Caki2 (cell line): ENCODE measurements around the gene FSD2. TPM values are rescaled to one million over a fixed set of nuclear protein-coding genes. Genes with fewer than 3 reads are reported as not detected.
"Not testable (repeated sequence)": the region's sequence is repeated elsewhere in the genome, so short reads cannot be mapped to it uniquely, and the experiment has no call there.

ENCODE experiments used
- DNase-seq: peaks from one replicate; pipeline ENCODE4 v3.0.0-alpha.2; 2015; ENCODE audit warnings: low read depth
- in situ Hi-C: cut with HindIII; loops from 2 replicates; pipeline ENCODE4 v1.10.0; 2016; ENCODE audit warnings: low sequenced_read_pairs, low pct_unique_long_range_greater_than_20kb, mixed read lengths
- total RNA-seq: library from RNA; depleted of rRNA; stranded (reverse); fragments of >200 nt; shearing (Covaris generic); gene quantifications from 2 replicates; pipeline ENCODE4 v1.2.3, GENCODE V29; 2014; ENCODE audit warnings: low replicate concordance

Gene FSD2
- total RNA-seq, 1 experiment from 2014 or later = 0.34 TPM

DNA sequence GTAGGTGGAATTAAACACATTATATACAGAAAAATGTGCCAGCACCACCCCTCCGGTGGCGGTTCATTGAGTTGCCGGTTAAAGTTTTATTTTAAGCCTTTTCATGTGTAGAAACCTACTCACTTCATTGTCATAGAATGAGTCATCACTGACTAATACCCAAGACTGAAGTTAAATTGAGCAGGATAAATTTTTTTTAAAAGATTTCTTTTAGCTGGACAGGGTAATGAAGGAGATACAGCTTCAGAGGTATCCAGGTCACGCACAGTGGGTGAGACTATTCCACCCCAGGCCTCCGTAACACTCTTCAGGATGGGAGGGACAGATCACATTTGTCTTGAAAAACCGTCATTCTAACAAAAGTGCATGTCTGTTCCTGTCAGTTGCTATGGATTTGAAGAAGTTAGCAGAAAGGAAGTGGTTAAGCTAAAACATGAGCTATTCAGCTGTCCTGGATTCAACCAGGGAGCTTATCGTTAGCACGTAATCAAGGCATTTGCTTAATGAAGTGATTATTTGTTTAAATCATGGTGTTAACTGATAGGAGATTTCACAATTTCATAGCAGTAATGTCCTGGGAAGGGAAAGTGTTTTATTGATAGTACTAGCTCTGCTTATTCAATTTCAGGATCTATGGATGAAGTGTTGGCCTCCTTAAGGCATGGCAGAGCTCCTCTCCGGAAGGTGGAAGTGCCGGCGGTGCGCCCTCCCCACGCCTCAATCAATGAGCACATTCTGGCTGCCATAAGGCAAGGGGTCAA, 26.9 kb upstream of the FSD2 start:
- DNase-seq = peak; percentile 92

DNA sequence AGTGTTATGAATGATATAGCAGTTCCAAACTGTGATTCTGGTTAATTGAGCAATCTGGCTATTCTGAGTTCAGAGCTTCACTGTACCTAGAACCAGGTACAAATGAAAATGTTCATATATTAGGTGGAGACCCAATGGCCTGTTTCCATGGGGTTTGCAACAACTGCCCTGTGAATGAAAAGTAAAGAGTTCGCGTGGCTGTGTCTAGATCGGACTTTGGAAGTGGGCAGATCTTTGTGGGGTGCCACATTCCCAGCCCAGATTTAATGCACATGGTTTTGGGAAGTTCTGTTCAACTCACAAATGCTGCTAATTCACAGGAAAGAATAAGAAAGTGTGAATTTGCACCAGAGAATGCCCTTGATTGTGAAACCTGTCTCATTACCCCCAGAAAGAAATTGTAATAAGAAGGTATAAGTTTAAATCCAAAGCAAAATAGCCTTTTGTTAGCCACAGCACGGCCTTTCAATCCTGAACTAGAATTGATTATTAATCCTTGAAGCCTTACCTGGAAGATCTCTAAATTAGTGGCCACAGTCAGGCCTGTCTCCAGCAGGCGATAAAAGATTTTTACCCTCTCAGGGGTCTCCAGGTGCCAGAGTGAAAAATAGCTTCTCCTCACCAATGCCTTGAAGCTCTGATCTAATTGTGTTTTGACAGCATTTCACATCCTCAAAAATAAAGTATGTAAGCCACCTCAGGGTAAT, 26.2 kb upstream of the FSD2 start:
- no peak for DNase-seq
- in situ Hi-C loops = no loop called here

More for the DNA sequence above, 26.9 kb upstream of the FSD2 start:
- in situ Hi-C loops = no loop called here

GRCh38 chr15:82830427-82831173, 24.7 kb upstream of the FSD2 start:
- in situ Hi-C loops = no loop called here
- DNase-seq = peak; percentile 59

GRCh38 chr15:82829234-82829633, 23.4 kb upstream of the FSD2 start:
- in situ Hi-C loops = no loop called here
- DNase-seq = no peak

GRCh38 chr15:82828075-82828474, 22.2 kb upstream of the FSD2 start:
- in situ Hi-C loops = no loop called here
- DNase-seq = peak; percentile 66

- DNase-seq = no peak
- in situ Hi-C loops = no loop called here
Measured at GRCh38 chr15:82823049-82823448, 17.2 kb upstream of the FSD2 start.

DNA sequence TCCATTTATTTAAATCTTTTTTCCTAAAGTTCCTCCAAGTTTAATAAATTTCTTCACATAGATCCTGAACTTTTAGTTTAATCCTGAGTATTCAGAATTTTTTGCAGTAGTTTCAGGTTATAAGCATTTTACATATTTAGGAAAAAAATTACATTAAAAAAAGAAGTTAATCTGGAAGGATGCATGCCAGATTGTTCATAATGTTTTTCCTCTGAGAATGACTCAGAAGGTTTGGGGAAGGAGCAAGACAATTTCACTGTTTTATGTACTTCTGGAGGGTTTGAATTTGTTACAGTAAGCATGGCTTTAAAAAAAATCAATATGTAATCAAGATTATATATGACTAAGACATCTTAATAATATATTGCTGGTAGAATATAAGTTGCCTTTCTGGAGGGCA, 16.0 kb upstream of the FSD2 start:
- DNase-seq, in situ Hi-C loops: not testable (repeated sequence)

DNA sequence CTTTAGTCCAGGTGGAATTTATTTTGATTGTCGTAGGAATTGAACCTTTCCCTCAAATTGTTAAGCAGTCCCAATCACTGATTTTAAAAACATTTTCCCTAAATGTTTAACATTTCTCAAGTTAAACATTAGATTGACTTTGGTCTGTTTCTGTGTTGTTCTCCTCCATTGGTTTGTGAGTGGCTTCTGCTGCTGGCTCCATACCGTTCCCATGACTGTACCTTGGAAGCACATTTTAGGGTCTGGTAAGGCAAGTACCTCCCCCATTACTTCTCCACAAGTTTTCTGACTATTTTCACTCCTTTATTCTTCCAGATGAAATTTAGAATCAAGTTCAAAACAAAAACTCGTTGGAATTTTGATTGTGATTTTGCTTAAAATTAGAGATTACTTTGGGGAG, 15.5 kb upstream of the FSD2 start:
- in situ Hi-C loops = not testable (repeated sequence)
- peak; percentile 53 for DNase-seq

DNA sequence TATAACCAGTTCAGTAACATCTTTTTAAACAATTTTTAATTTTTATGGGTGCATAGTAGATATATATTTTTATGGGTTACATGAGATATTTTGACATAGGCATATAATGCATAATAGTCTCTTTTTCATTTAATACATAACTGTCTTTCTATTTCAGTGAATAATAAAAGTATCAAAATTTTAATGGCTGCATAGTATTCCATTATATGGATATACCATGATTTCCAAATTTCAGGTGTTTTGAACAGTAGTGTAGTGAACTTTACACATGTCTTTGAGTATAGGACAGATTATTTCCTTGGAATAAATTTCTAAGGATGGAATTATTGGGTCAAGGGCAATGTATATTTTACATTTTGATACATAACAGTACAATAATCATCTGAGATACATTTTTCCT, 14.3 kb upstream of the FSD2 start:
- DNase-seq = no peak
- in situ Hi-C loops = no loop called here

DNA sequence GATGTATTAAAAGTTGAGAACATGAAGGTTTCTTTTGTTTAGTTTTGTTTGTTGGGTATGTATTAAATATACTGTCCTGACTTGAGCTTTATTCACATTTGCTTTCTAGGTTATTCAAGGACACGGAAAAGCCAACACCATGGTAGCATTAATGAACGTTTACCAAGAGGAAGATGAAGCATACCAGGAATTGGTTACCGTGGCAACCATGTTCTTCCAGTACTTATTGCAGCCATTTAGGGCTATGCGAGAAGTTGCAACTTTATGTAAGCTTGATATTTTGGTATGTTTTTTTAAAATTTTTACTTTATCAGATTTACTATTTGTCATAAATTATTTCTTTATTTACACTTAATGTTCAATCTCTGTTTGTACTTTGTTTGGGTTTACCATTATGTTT, 7.1 kb upstream of the FSD2 start:
- in situ Hi-C loops = no loop called here
- no peak for DNase-seq

- in situ Hi-C loops = no loop called here
Measured at GRCh38 chr15:82810890-82811426, 5.1 kb upstream of the FSD2 start.

GRCh38 chr15:82810061-82810889, 4.4 kb upstream of the FSD2 start:
- DNase-seq = peak; percentile 60
- in situ Hi-C loops = no loop called here

More at GRCh38 chr15:82810890-82811426, 5.1 kb upstream of the FSD2 start:
- DNase-seq = no peak

DNA sequence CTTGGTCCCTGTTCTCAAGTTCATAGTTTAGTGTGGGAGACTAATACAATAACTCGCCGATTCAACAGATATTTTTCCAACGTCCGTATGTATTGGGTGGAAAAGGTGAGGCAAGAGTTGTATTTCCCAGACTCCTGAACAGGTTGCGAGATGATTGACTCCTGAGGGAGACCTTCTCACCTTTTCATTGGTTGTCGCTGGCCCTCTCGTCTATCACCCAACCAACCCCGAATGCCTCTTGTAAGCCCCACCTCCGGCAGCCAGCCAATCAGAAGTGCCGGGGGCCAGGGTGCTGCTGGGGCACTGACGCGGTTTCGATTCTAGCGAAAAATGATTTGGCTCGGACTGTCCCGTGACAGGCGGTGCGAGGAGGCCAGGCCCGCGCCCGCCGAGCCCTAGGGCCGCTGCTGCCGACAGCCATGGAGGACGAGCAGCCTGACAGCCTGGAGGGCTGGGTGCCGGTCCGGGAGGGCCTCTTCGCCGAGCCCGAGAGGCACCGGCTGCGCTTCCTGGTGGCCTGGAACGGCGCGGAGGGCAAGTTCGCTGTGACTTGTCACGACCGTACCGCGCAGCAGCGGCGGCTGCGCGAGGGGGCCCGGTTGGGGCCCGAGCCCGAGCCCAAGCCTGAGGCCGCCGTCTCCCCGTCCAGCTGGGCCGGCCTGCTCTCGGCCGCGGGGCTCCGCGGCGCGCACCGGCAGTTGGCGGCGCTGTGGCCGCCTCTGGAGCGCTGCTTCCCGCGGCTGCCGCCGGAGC, 3.6 kb upstream of the FSD2 start, which contains the start of gene WHAMM:
Gene WHAMM (plus strand): TSS at position 321 of the 753 bp plus-strand sequence. CDS start 99 bp downstream, at position 420.
- in situ Hi-C loops = loop anchor here (10.0 kb wide), 1 partner anchor 55 kb away; no protein-coding TSS in a partner anchor
- peak; percentile 98 for DNase-seq

- peak; percentile 61 for DNase-seq
- in situ Hi-C loops = loop anchor here (10.0 kb wide), 1 partner anchor 56 kb away; no protein-coding TSS in a partner anchor
Measured at GRCh38 chr15:82808634-82809041, 2.8 kb upstream of the FSD2 start.

DNA sequence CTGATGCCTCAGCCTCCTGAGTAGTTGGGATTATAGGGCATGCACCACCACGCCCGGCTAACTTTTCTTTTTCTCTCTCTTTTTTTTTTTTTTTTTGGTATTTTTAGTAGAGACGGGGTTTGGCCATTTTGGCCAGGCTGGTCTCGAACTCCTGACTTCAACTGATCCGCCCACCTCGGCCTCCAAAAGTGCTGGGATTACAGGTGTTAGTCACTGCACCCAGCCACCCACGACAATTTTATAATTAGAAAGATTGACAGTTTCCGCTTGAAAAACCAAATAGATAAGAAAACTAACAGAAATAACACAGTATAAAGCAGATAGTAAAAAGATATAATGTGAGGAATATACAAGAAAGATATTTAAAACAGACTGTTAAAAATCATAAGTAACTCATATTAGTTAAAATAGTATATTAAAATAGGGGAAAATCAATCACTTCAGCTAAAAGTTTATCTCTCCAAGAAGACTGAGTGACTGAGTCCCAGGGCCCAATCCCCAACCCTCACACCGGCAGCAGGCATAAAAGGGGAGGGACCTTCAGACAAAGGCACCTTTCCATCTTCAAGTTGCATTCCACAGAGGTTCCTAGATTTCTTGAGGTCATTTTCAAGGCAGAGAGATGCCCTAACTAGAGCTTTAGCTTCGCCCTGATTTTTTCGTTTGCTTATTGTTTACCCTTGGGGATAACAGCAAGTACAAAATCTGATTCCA, 2.2 kb upstream of the FSD2 start:
- DNase-seq = no peak
- in situ Hi-C loops = loop anchor here (10.0 kb wide), 1 partner anchor 57 kb away; no protein-coding TSS in a partner anchor

DNA sequence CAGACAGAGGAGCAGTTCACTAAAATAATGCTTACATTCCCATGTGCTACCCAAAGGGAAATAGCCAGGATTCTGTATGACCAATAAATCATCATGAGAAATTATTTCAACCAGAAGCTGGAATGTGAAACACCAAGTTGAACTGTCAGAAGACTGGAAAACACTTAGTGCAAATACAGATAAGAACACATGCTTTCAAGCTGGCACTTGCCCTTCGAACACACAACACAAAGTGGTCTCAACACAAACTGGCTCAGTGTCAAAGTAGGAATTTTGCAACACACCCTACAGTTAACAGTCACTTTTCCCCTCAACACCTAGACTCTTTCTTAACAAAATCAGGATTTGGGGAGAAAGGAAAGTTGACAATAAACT, 1.3 kb downstream of the FSD2 start:
- DNase-seq = no peak
- in situ Hi-C loops = loop anchor here (10.0 kb wide), 1 partner anchor 60 kb away; no protein-coding TSS in a partner anchor
